ENCODE results near the gene NUP205. TPM values are rescaled to one million over a fixed set of nuclear protein-coding genes. Genes with fewer than 3 reads are reported as not detected.

NUP205 gene, protein sequence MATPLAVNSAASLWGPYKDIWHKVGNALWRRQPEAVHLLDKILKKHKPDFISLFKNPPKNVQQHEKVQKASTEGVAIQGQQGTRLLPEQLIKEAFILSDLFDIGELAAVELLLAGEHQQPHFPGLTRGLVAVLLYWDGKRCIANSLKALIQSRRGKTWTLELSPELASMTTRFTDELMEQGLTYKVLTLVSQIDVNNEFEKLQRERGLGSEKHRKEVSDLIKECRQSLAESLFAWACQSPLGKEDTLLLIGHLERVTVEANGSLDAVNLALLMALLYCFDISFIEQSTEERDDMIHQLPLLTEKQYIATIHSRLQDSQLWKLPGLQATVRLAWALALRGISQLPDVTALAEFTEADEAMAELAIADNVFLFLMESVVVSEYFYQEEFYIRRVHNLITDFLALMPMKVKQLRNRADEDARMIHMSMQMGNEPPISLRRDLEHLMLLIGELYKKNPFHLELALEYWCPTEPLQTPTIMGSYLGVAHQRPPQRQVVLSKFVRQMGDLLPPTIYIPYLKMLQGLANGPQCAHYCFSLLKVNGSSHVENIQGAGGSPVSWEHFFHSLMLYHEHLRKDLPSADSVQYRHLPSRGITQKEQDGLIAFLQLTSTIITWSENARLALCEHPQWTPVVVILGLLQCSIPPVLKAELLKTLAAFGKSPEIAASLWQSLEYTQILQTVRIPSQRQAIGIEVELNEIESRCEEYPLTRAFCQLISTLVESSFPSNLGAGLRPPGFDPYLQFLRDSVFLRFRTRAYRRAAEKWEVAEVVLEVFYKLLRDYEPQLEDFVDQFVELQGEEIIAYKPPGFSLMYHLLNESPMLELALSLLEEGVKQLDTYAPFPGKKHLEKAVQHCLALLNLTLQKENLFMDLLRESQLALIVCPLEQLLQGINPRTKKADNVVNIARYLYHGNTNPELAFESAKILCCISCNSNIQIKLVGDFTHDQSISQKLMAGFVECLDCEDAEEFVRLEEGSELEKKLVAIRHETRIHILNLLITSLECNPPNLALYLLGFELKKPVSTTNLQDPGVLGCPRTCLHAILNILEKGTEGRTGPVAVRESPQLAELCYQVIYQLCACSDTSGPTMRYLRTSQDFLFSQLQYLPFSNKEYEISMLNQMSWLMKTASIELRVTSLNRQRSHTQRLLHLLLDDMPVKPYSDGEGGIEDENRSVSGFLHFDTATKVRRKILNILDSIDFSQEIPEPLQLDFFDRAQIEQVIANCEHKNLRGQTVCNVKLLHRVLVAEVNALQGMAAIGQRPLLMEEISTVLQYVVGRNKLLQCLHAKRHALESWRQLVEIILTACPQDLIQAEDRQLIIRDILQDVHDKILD (N-terminal part only)
- 78.0 and 91.2 TPM in 2 replicates for total RNA-seq

DNA sequence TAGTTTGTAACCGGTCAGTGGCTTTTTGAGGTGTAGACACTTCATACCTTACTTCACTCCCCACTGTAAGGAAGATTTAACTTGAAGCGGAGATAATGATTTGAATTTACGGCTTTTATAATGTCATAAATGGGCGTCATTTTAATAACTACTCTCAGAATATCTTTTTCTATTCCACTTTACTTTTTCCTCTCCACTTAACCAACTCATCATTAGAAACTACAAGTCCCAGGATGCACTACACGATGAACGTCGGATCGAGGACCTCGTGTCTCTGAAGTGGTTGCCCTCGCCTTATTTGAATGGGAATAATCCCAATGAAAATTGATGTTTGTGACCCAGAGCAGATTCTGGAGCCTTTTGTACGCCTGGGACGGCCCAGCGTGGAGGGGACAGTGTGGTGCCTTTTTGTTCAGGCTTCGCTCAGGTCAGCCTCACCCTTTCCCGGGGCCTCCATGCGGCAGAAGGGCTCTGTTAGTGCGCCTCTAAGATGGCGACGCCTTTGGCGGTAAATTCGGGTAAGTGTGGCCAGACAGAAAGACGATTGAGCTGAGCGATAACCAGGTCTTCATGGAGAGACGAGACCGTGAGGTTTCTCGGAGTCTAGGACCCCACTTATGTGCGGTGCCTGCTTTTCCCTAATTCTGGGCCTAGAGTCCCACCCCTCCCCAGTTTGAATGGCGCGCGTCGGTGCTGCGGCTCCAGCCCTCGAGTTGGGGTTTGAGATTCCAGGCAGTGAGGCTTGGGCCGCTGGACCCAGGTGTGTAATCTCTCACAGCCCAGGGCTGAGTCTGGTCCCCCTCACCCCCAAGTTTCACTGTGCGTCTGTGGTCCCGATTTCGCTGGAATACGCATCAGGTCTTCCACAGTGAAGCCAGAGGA, at the start of gene NUP205:
NUP205 (plus strand) TSS at position 463 of the 882 bp plus-strand sequence; CDS start at position 491, 28 bp downstream.
- DNase-seq (ENCODE audit: low read depth, low spot score) = peak; percentile 44

DNA sequence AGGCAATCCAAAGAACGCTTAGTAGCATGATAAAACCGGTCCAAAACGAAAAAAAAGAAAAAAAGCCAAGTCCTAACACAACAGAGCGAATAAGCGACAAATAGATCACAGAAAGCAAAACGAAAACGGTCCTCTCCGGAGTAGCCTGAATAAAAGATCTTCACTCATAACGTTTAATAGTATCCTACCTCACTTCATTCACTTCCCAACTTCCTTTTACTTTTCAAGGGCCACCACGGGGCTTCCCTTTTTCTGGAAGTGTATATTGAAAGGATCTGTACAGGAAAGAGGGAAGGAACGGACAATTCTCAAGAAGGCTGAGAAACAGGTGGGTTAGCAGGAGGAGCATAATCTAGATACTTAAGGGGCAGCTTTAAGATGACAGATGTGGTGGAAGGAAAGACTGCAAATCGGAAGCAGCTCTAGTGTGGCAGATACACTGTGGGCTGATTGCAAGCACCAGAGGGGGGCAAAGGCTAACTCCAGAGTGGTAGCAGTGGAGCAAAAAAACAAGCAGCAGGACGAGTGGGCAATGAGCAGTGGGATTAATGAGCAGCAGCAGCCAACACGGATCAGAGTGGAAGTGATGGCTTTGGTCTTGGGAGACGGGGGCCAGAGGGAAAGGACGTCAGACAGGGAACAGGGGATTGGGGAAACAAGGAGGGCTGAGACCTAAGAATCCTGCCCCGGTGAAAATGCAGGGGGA, 48.7 kb upstream of the NUP205 start:
- DNase-seq (ENCODE audit: low read depth, low spot score) = no peak

DNA sequence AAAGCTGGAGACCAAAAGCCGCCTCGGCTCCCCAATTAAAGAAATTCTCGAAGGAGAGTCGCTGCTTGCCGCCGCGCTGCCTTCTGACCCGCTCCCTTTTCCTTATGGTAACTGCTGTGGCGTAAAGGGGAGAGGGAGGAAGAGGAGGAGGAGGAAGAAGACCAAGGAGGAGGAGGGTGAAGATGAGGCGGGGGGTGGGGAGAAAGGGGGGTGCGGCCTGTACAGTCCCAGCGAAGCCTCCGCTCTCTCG, 48.2 kb upstream of the NUP205 start:
- no peak for DNase-seq (ENCODE audit: low read depth, low spot score)

DNA sequence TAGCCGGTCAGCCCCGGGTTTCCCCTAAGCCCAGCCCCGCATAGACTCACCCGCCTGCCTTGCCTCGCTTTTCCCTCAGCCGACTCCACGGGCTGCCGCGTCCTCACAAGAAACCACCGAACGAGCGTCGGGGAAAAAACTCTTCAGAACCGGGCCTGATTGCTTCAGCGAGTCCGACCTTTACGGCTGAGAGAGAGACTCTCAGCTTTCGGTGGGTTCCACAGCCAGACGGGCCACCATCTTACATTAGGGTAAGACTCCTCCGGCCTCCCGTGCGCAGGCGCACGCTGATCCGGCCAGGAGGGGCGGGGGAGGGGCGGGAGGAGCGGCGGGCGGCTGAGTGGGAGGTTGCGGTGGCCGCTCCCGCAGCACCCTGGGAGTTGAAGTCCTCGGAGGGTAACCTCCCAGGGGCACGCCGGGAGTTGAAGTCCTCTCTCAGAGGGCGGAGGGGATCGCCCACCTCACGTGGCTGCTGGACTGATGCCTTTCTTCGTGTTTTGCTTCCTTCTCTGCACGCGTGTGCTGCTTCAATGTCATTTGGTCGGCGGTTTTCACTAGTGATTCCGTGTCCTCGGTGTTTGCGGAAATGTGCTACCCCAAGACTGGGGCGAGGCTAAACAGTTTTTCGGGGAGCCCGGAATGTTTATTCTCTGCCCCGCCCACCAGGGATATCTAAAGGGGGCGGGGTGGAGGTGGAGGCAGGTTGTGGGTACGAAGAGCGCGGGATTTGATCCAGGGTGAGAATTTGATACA, 47.7 kb upstream of the NUP205 start, which contains the start of gene CNOT4:
CNOT4 (minus strand) TSS at position 264 of the 753 bp plus-strand sequence. CDS start 71,771 bp downstream, outside the sequence.
- peak; percentile 87 for DNase-seq (ENCODE audit: low read depth, low spot score)

DNA sequence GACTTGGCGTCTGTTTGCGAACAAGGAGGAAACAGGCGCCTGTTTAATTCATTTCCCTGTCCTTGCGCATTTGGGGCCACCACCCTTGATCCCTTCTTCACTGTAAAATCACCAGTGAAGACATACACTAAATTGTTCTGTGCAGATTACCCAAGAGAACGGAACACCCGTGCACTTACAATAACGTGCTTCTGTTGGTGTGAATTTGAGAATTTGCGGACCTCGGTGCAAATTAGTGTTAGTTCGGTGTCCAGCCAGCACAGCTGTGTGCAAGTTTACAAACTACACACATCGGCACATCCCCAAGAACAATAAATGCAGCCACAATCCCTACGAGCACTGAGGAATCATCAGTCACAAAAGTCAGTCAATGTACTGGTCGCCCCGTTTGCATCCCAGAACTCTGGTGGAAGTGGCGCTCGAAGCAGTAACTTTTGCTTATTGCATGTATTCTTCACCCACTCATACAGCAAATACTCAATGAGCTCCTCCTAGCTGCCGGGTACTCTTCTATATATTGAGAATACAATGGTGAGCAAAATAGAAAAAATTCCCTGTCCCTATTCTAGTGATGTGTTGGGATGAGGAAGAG, 47.0 kb upstream of the NUP205 start:
- no peak for DNase-seq (ENCODE audit: low read depth, low spot score)

DNA sequence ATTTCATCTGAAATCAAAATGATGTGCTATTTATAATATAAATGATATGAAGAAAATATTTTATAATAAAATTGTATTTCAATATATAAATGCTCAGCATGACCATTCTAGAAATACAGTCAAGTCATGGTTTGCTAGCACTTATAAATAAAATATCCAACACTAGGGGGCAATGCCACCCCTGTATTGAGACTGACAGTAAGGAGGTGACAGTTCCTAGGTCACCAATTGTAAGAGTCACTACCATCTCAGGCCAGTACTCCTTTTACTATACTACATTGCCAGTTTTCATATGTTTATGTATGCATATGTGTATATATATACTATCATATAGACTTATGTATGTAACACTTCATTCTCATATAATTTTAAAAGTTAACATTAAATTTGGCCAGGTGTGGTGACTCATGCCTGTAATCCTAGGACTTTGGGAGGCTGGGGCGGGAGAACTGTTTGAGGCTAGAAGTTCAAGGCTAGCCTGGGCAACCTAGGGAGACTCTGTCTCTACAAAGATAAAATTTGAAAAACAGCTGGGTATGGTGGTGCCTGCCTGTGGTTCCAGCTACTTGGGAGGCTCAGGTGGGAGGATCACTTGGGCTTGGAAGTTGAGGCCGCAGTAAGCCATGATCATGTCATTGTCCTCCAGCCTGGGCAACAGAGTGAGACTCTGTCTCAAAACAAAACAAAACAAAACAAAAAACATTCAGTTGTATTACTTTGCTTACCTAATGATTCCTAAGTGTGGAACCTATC, 45.4 kb upstream of the NUP205 start:
- DNase-seq (ENCODE audit: low read depth, low spot score) = no peak

DNA sequence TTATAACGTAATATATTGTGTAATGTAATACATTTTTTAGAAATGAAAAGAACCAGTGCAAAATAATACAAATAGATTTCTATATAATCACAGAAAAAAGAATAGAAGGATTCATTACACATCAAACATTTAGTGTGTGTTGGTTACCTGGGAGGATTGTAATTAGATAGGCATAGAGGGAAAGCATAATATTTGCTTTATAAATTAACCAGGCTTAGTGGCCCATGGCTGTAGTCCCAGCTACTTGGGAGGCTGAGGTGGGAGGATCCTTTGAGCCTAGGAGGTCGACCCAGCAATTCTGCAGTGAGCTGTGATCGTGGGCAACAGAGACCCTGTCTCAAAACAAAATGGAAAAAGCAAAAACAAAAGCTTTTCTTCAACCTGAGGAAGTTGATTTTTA, 42.9 kb upstream of the NUP205 start:
- no peak for DNase-seq (ENCODE audit: low read depth, low spot score)

DNA sequence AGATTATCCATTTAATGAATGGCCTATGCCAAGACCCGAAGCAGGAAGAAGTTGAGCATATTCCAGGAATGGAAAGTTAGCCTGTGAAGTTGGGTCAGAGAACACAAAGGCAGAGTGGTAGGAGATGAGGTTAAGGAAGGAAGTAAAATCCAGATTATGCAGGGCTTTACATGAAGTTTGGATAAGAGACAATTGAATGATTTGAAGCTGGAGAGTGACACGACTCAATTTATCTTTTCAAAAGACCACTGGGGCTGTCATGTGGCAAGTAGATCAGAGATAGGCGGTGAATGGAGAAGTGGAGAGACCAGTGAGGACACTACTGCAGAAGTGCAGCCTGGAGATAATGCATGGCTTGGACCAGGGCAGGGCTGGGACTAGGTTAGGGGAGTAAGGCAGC, 40.7 kb upstream of the NUP205 start:
- DNase-seq (ENCODE audit: low read depth, low spot score) = no peak

DNA sequence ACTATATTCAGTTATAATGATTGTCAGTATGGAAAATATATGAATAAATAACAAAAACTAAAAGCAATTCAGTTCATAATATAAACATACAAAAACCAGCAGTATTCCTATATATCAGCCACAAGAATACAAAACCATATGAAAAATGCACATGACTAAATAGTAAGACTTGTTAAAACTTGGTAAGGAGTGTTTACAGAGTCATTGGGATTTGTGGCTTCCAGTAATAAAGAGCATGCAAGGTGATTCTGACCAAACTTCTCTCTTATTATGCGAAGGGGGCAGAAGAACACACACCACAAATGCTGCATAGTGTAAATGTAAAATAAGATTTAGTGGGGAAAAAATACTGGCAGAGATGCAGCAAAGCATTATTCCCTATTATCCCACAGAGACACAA, 39.0 kb upstream of the NUP205 start:
- DNase-seq (ENCODE audit: low read depth, low spot score) = no peak

DNA sequence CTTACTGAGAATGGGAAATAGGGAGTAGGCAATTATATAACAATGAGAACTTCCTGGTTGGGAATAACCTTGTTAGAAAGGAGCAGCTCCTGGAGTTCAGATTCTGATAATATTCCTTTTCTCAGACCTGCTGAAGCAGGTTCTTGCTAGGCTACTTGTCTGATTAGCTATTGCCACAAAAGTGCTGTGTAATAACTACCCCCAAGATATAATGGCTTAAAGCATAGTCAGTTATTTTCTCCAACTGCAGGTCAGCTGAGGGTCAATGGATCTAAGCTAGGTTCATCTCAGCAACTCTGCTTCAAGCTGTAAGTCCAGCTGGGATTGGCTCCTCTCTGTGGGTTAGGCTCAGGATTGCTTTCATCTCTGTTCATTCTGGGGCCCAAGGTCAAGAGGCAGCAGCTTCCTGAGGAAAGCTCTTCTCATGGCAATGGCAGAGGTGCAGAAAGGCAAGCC, 38.5 kb upstream of the NUP205 start:
- no peak for DNase-seq (ENCODE audit: low read depth, low spot score)

DNA sequence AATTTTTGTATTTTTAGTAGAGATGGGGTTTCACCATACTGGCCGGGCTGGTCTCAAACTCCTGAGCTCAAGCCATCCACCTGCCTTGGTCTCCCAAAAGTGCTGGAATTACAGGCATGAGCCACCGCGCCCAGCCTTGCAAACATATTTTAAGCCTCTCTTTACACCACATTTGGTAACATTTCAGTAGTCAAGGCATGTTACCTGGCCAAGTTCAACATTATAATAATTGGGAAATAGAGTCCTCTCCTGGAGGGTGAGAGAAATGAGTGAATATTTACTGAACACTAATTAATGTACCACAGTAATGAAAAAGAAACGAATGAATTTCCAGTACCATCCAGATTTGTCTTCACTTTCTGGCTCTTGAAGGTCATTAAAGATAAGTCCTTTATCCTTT, 37.8 kb upstream of the NUP205 start:
- no peak for DNase-seq (ENCODE audit: low read depth, low spot score)

DNA sequence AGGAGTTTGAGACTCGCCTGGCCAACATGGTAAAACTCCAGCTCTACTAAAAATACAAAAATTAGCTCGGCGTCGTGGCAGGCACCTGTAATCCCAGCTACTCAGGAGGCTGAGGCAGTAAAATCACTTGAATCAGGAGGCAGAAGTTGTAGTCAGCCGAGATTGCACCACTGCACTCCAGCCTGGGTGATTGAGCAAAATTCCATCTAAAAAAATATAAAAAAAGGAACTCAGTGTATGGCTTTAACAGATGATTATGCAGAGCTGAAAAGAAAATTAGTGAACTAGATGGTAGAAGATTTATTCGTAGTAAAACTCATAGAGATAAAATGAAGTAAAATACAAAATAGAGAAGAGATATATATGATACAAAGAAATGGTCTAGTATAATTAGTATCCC, 35.2 kb upstream of the NUP205 start:
- no peak for DNase-seq (ENCODE audit: low read depth, low spot score)

DNA sequence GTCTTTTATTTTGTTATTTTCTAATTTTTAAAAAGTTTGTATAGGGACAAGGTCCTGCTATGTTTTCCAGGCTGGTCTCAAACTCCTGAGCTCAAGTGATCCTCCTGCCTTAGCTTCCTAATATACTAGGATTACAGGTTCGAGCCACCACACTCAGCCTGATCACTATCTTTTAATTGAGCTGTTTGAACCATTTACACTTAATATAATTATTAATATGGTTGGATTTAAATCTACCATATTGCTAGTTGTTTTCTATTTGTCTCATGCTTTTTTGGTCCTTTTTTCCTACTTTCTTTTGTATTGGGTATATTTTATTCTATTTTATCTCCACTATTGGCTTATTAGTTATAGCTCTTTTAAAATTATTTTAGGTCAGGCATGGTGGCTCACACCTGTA, 34.6 kb upstream of the NUP205 start:
- DNase-seq (ENCODE audit: low read depth, low spot score) = no peak

DNA sequence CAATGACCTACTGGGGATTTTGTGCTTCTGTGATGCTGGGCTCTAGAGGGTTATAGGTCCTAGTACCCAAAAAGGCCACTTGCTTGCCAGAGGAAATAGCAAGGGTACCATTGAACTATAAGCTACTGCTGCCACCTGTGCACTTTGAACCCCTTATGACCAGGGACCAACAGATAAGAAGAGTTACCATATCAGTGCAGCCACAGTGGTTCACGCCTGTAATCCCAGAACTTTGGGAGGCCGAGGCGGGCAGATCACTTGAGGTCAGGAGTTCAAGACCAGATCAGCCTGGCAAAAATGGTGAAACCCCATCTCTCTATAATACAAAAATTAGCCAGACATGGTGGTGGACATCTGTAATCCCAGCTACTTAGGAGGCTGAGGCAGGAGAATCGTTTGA, 32.3 kb upstream of the NUP205 start:
- DNase-seq (ENCODE audit: low read depth, low spot score) = no peak

DNA sequence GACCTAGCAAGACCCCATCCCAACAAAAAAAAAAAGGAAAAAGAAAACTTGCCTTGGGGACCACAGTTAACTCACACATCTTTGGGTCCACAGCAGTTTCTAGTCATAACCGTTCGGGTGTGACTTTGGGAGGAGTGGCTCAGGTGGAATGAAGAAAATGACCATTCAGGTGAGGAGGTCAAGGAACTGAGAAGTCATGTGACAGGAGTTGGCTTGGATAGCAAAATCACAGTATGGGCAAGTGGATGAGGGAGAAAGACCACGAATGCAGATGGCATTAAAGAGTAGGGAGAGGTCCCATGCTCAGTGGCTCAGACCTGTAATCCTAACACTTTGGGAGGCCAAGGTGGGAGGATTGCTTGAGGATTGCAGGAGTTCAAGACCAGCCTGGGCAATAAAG, 30.7 kb upstream of the NUP205 start:
- DNase-seq (ENCODE audit: low read depth, low spot score) = no peak

DNA sequence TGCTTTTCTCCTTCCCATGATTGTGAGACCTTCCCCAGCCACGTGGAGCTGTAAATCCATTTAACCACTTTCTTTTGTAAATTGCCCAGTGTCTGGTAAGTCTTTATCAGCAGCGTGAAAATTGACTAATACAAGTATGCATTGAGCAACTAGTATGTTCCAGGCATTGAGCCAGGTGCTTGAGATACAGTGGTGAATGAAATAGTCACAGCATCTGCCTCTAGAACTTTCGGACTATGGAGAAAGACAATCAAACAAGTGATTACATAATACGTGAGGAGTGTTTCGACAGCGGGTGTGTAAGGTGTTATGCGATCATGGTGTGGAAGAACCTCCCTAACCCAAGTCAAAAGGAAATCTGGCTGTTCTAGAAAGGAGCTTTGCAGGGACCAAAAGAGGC, 21.6 kb upstream of the NUP205 start:
- DNase-seq (ENCODE audit: low read depth, low spot score) = no peak

DNA sequence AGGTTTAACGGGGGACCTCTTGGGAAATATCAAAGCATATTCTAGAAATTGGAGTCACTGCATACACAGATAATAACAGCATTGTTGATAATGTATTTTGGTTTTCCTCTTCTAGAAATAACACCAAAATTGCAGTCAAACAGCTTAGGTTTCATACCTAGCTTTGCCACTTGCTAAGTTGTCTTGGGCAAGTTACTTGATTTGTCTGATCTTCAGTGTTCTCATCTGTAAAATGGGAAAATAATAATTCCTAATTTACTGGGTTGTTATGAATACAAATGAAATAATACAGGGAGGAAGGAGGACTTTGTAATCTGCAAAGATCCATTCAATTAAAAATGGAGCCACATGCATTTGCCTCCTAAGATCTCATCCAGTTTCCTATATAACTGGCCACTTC, 20.3 kb upstream of the NUP205 start:
- DNase-seq (ENCODE audit: low read depth, low spot score) = no peak

DNA sequence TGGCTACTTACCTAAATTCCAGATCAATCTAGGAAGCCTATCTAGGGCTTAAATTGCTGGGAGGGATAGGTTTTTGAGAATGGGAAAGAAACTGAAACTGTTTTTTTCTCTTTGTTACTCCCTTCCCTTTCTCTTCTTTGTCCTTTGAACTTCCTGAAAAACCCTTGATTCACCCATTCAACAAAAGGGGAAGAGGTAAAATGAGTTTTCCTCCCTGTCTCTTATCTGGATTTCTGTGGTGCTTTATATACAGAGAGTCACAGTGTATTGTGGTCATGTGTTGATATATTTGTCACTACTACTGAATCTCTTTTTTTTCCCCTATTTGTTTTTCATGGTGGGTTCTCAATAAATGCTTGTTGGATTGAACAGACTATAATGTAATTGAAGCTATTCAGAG, 19.8 kb upstream of the NUP205 start:
- DNase-seq (ENCODE audit: low read depth, low spot score) = no peak

Measured in pulmonary artery endothelial cell (primary cell).